ENCODE data around the gene CNGA4.

The CNGA4 gene

GRCh38 chr11:6206456-6207180, 32.3 kb upstream of the CNGA4 start:
- Histone ChIP-seq H3K9ac (ENCODE audit: low read depth, low read length) (no peak overlapping the region), H3K36me3 (ENCODE audit: insufficient read depth, low read depth, low read length) (peaks cover 42% of the 10 kb centered on the region), H3K27me3 (ENCODE audit: insufficient read depth, low read length) (no peaks in the 10 kb centered on the region), H3K4me1 (ENCODE audit: insufficient read depth, low read length) (no peaks in the 10 kb centered on the region), H3K4me3 (ENCODE audit: low read length) (no peak overlapping the region), H3K9me3 (ENCODE audit: insufficient read depth, low read depth, low read length) (no peaks in the 10 kb centered on the region), H3K27ac (ENCODE audit: low read length) (no peak overlapping the region)

GRCh38 chr11:6209801-6210200, 29.1 kb upstream of the CNGA4 start:
- Histone ChIP-seq H3K9ac (ENCODE audit: low read depth, low read length) (no peak overlapping the region), H3K27me3 (ENCODE audit: insufficient read depth, low read length) (no peaks in the 10 kb centered on the region), H3K4me1 (ENCODE audit: insufficient read depth, low read length) (no peaks in the 10 kb centered on the region), H3K27ac (ENCODE audit: low read length) (no peak overlapping the region), H3K9me3 (ENCODE audit: insufficient read depth, low read depth, low read length) (no peaks in the 10 kb centered on the region), H3K4me3 (ENCODE audit: low read length) (no peak overlapping the region), H3K36me3 (ENCODE audit: insufficient read depth, low read depth, low read length) (peaks cover 66% of the 10 kb centered on the region)

GRCh38 chr11:6210274-6210955, 28.5 kb upstream of the CNGA4 start:
- H3K27me3 ChIP-seq (ENCODE audit: insufficient read depth, low read length), result no peaks in the 10 kb centered on the region
- peaks cover 69% of the 10 kb centered on the region for H3K36me3 ChIP-seq (ENCODE audit: insufficient read depth, low read depth, low read length)
- H3K27ac ChIP-seq (ENCODE audit: low read length), result no peak overlapping the region
- no peaks in the 10 kb centered on the region for H3K4me1 ChIP-seq (ENCODE audit: insufficient read depth, low read length)
- no peaks in the 10 kb centered on the region for H3K9me3 ChIP-seq (ENCODE audit: insufficient read depth, low read depth, low read length)
- H3K4me3 ChIP-seq (ENCODE audit: low read length), result no peak overlapping the region
- H3K9ac ChIP-seq (ENCODE audit: low read depth, low read length), result no peak overlapping the region

GRCh38 chr11:6214530-6214929, 24.4 kb upstream of the CNGA4 start:
- no peaks in the 10 kb centered on the region for H3K9me3 ChIP-seq (ENCODE audit: insufficient read depth, low read depth, low read length)
- H3K27me3 ChIP-seq (ENCODE audit: insufficient read depth, low read length), result no peaks in the 10 kb centered on the region
- no peak overlapping the region for H3K4me3 ChIP-seq (ENCODE audit: low read length)
- H3K27ac ChIP-seq (ENCODE audit: low read length), result no peak overlapping the region
- no peak overlapping the region for H3K9ac ChIP-seq (ENCODE audit: low read depth, low read length)
- H3K4me1 ChIP-seq (ENCODE audit: insufficient read depth, low read length), result no peaks in the 10 kb centered on the region
- H3K36me3 ChIP-seq (ENCODE audit: insufficient read depth, low read depth, low read length), result peaks cover 92% of the 10 kb centered on the region

GRCh38 chr11:6216501-6216900, 22.4 kb upstream of the CNGA4 start:
- Histone ChIP-seq H3K4me3 (ENCODE audit: low read length) (no peak overlapping the region), H3K27ac (ENCODE audit: low read length) (no peak overlapping the region), H3K9ac (ENCODE audit: low read depth, low read length) (no peak overlapping the region), H3K4me1 (ENCODE audit: insufficient read depth, low read length) (no peaks in the 10 kb centered on the region), H3K36me3 (ENCODE audit: insufficient read depth, low read depth, low read length) (peaks cover 92% of the 10 kb centered on the region), H3K27me3 (ENCODE audit: insufficient read depth, low read length) (no peaks in the 10 kb centered on the region), H3K9me3 (ENCODE audit: insufficient read depth, low read depth, low read length) (no peaks in the 10 kb centered on the region)

GRCh38 chr11:6217722-6218121, 21.2 kb upstream of the CNGA4 start:
- Histone ChIP-seq H3K4me1 (ENCODE audit: insufficient read depth, low read length) (no peaks in the 10 kb centered on the region), H3K9ac (ENCODE audit: low read depth, low read length) (no peak overlapping the region), H3K27me3 (ENCODE audit: insufficient read depth, low read length) (no peaks in the 10 kb centered on the region), H3K27ac (ENCODE audit: low read length) (no peak overlapping the region), H3K9me3 (ENCODE audit: insufficient read depth, low read depth, low read length) (no peaks in the 10 kb centered on the region), H3K4me3 (ENCODE audit: low read length) (no peak overlapping the region), H3K36me3 (ENCODE audit: insufficient read depth, low read depth, low read length) (peaks cover 92% of the 10 kb centered on the region)

- H3K36me3 ChIP-seq (ENCODE audit: insufficient read depth, low read depth, low read length), result peaks cover 95% of the 10 kb centered on the region
- H3K9me3 ChIP-seq (ENCODE audit: insufficient read depth, low read depth, low read length), result no peaks in the 10 kb centered on the region
- no peak overlapping the region for H3K9ac ChIP-seq (ENCODE audit: low read depth, low read length)
- no peak overlapping the region for H3K27ac ChIP-seq (ENCODE audit: low read length)
- H3K4me1 ChIP-seq (ENCODE audit: insufficient read depth, low read length), result no peaks in the 10 kb centered on the region
- H3K4me3 ChIP-seq (ENCODE audit: low read length), result no peak overlapping the region
- H3K27me3 ChIP-seq (ENCODE audit: insufficient read depth, low read length), result no peaks in the 10 kb centered on the region
Observed at GRCh38 chr11:6219359-6219758, 19.5 kb upstream of the CNGA4 start.

- no peaks in the 10 kb centered on the region for H3K9me3 ChIP-seq (ENCODE audit: insufficient read depth, low read depth, low read length)
- no peak overlapping the region for H3K9ac ChIP-seq (ENCODE audit: low read depth, low read length)
- H3K4me1 ChIP-seq (ENCODE audit: insufficient read depth, low read length), result no peaks in the 10 kb centered on the region
- peaks cover 56% of the 10 kb centered on the region for H3K36me3 ChIP-seq (ENCODE audit: insufficient read depth, low read depth, low read length)
- no peaks in the 10 kb centered on the region for H3K27me3 ChIP-seq (ENCODE audit: insufficient read depth, low read length)
- no peak overlapping the region for H3K27ac ChIP-seq (ENCODE audit: low read length)
- no peak overlapping the region for H3K4me3 ChIP-seq (ENCODE audit: low read length)
Observed at GRCh38 chr11:6223854-6224253, 15.0 kb upstream of the CNGA4 start.

- Histone ChIP-seq H3K4me3 (ENCODE audit: low read length) (no peak overlapping the region), H3K9me3 (ENCODE audit: insufficient read depth, low read depth, low read length) (no peaks in the 10 kb centered on the region), H3K27ac (ENCODE audit: low read length) (no peak overlapping the region), H3K36me3 (ENCODE audit: insufficient read depth, low read depth, low read length) (peaks cover 50% of the 10 kb centered on the region), H3K4me1 (ENCODE audit: insufficient read depth, low read length) (no peaks in the 10 kb centered on the region), H3K27me3 (ENCODE audit: insufficient read depth, low read length) (no peaks in the 10 kb centered on the region), H3K9ac (ENCODE audit: low read depth, low read length) (no peak overlapping the region)
Observed at GRCh38 chr11:6224421-6224820, 14.5 kb upstream of the CNGA4 start.

- no peaks in the 10 kb centered on the region for H3K4me1 ChIP-seq (ENCODE audit: insufficient read depth, low read length)
- peaks cover 44% of the 10 kb centered on the region for H3K36me3 ChIP-seq (ENCODE audit: insufficient read depth, low read depth, low read length)
- no peaks in the 10 kb centered on the region for H3K9me3 ChIP-seq (ENCODE audit: insufficient read depth, low read depth, low read length)
- H3K9ac ChIP-seq (ENCODE audit: low read depth, low read length), result no peak overlapping the region
- H3K27ac ChIP-seq (ENCODE audit: low read length), result no peak overlapping the region
- H3K4me3 ChIP-seq (ENCODE audit: low read length), result no peak overlapping the region
- H3K27me3 ChIP-seq (ENCODE audit: insufficient read depth, low read length), result no peaks in the 10 kb centered on the region
Observed at GRCh38 chr11:6225024-6225423, 13.9 kb upstream of the CNGA4 start.

- H3K9me3 ChIP-seq (ENCODE audit: insufficient read depth, low read depth, low read length), result no peaks in the 10 kb centered on the region
- H3K27ac ChIP-seq (ENCODE audit: low read length), result no peak overlapping the region
- H3K27me3 ChIP-seq (ENCODE audit: insufficient read depth, low read length), result no peaks in the 10 kb centered on the region
- no peak overlapping the region for H3K4me3 ChIP-seq (ENCODE audit: low read length)
- no peak overlapping the region for H3K9ac ChIP-seq (ENCODE audit: low read depth, low read length)
- peaks cover 36% of the 10 kb centered on the region for H3K36me3 ChIP-seq (ENCODE audit: insufficient read depth, low read depth, low read length)
- H3K4me1 ChIP-seq (ENCODE audit: insufficient read depth, low read length), result no peaks in the 10 kb centered on the region
Observed at GRCh38 chr11:6225896-6226295, 13.0 kb upstream of the CNGA4 start.

GRCh38 chr11:6228520-6228919, 10.4 kb upstream of the CNGA4 start:
- no peaks in the 10 kb centered on the region for H3K4me1 ChIP-seq (ENCODE audit: insufficient read depth, low read length)
- H3K27ac ChIP-seq (ENCODE audit: low read length), result no peak overlapping the region
- H3K27me3 ChIP-seq (ENCODE audit: insufficient read depth, low read length), result no peaks in the 10 kb centered on the region
- peaks cover 11% of the 10 kb centered on the region for H3K36me3 ChIP-seq (ENCODE audit: insufficient read depth, low read depth, low read length)
- H3K4me3 ChIP-seq (ENCODE audit: low read length), result no peak overlapping the region
- H3K9me3 ChIP-seq (ENCODE audit: insufficient read depth, low read depth, low read length), result no peaks in the 10 kb centered on the region
- H3K9ac ChIP-seq (ENCODE audit: low read depth, low read length), result no peak overlapping the region
